LNCAP (cell line): ENCODE data around the gene GRID1.

Experiments
- TF ChIP-seq, protein P1 (sequence below): fragments of 450-650 bp; IDR thresholded peaks from 2 replicates; pipeline ENCODE4 v1.5.1; 2017; ENCODE audit warnings: mild to moderate bottlenecking

GRID1 gene

DNA sequence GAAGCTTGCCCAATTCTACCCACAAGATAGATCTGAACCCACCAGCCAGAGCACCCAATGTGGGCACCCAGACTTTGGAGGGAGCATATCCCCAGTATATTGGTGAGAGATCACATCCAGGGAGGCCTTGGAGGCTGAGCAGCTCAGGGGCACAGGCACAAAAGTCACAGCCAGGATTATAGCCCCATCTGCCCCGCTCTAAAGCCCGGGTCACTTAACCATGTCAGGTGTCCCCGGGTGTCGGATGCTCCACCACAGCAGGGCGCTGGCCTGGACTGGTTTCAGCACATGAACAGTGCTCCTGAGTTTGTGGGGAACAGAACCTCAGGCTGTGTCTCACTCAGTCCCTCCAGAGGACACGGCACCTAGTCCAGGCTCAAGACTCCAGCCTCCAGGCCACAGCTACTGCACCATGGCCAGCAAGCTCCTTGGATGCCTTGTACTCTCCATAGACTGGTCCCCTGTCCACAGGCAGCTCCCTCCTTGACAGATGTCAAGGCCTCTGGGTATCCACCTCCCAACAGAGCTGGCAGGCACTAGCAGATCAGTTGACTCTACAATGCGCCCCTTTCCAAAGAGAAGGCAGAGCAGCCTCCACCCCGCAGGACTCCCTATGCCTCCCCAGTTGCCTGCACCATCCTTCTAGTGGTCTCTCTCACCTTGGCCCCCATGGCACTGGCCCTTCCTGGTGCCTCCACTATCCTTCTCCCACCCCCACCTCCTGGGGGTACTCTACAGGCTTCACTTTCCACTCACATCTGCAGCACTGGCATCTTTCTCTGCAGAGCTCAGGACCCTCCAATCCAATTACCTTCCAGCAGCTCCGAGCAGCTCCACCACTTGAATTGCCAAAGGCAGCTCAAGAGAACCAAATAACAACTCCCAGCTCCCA, 306.0 kb downstream of the GRID1 start:
- TF ChIP-seq, protein P1, sequence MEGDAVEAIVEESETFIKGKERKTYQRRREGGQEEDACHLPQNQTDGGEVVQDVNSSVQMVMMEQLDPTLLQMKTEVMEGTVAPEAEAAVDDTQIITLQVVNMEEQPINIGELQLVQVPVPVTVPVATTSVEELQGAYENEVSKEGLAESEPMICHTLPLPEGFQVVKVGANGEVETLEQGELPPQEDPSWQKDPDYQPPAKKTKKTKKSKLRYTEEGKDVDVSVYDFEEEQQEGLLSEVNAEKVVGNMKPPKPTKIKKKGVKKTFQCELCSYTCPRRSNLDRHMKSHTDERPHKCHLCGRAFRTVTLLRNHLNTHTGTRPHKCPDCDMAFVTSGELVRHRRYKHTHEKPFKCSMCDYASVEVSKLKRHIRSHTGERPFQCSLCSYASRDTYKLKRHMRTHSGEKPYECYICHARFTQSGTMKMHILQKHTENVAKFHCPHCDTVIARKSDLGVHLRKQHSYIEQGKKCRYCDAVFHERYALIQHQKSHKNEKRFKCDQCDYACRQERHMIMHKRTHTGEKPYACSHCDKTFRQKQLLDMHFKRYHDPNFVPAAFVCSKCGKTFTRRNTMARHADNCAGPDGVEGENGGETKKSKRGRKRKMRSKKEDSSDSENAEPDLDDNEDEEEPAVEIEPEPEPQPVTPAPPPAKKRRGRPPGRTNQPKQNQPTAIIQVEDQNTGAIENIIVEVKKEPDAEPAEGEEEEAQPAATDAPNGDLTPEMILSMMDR: no peak

DNA sequence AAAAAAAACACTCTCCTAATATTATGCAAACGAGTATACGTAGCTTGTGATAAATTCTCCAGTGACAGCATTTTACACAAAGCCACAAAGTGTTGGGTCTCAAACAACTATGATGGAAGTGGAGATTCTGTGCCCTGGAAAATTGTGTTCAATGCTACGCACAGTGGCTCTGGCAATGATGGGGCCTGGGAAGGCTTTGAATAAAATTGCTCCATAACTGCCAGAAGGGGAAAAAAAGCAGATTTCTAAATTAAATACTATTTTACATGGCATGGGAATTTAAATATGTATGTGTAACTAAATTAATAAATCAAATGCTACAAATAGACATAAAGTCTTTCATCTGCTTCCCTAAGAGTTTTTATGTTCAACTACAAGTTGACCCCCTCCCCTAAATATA, 306.7 kb downstream of the GRID1 start:
- TF ChIP-seq, protein P1: no peak

DNA sequence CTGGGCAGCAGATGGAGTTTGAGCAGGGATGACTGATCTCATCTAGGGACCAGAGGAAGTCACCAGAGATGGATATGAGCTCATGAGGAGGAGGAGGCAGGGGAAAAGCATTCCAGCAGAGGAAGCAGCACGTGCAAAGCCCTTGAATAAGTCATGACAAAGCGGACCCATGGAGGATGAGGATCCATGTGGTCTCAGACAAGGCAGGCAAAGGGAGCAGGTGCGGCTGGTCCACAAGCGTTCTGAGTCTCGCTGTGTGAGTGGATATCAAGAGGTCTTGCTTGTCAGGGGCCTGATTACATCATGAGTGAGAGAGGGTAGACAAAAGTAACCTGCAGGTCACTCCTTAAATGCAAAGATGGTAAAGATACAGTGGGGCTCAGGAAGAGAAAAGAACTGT, 307.6 kb downstream of the GRID1 start:
- TF ChIP-seq, protein P1: no peak

DNA sequence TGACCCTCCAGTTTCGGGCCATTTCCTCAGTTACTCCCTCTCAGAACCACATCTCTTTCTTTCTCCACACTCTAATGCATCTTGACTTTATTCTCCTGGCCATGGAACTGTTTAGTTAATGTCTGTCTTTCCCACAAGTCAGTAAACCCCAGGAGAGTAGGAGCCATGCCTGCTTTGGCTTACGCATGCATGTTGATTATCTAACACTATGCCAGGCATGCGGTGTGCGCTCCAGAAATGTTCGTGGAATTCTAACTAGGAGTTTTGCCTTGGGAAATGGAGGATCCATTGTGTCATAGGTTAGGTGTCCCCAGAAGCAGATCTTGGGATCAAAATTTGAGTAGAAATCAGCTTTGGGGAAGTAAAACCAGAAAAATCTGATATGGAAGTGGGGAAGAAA, 308.9 kb downstream of the GRID1 start:
- TF ChIP-seq, protein P1: no peak

DNA sequence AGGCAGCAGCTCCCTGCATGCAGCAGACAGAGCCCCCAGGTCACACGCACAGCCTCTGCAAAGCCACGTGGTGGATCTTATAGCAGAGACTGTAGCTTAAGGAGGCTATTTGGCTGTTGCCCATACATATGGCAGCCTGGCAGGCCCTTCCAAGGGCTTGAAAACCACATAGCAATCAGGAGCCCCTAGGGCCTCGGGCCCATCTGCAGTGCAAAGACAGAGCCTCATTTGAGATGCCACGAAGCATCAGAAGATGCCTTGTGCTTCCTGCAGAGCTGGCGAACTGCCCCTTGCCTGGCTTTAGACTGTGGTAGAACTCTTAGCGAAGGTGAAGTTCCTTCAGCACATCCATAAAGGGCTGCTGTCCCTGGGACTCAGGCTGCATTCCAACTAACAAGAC, 309.9 kb downstream of the GRID1 start:
- TF ChIP-seq, protein P1: no peak

DNA sequence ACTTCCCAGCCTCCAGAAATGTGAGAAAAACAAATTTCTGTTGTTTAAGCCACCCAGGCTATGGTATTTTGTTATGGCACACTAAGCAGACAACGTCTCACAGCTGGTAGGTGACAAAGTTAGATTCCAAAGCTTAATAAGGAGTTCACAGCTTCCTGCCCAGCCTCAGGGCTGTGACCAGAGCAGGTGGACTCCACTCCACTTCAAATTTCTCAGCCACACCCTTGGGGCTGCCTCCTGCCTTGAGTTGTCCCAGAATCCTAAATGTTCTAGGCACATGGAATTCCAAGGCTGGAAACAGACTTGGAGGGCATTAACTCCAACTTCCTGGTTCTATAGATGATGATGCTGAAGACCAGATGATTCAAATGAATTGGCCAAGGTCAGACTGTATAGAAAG, 310.7 kb downstream of the GRID1 start:
- TF ChIP-seq, protein P1: no peak

DNA sequence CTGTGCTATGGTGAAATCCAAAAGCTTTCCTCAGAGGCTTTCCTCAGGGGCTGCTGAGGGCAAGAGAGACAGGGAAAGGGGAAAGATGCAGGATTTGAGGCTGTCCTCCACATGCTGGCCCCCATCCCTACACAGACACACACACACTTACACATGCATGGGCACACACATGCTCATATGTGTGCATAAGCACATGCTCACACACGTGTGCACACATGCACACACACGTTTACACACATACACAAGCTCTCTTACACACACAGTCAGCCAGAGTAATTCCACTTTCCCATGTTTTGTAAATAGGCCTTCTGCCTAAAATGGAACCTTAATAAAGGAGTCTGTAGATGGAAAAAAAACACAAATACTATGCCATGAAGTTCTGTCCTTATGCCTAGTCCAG, 312.9 kb downstream of the GRID1 start:
- TF ChIP-seq, protein P1: no peak

DNA sequence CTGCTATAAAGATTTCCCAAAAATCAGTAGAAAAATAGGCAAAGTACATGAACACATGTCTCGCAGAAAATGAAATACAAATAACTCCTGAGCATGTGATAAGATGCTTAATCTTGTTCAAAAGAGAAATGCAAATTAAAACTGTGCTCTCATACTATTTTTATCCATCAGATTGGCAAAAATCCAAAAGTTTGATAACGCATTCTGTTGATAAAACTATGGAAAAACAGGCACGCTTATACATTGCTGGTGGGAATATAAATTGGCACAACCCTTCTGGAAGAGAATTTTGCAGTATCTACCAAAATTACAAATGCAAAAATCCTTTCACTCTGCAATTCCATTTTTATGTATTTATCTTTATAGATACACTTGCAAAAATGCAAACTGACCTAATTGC, 315.0 kb downstream of the GRID1 start:
- TF ChIP-seq, protein P1: no peak
